Activated CD4-positive, alpha-beta memory T cell treated with anti-CD3 and anti-CD28 coated beads, Interleukin-2, amount 10 ng/mL, durations not matched to agents 7 days and 5 days (primary cell): ENCODE measurements around the gene CYP4A22. TPM values are rescaled to one million over a fixed set of nuclear protein-coding genes. Genes with fewer than 3 reads are reported as not detected.
A peak's percentile ranks its signal among the peaks of the same experiment; 100 is the strongest.
"Not testable (repeated sequence)": the region's sequence is repeated elsewhere in the genome, so short reads cannot be mapped to it uniquely, and the experiment has no call there.

Experiments used
- CTCF ChIA-PET: fragments of 350-600 bp; sonication (Branson Sonifier 250); formaldehyde crosslinking; loops from one replicate; lab custom pipeline; 2021; ENCODE audit warnings: antibody characterized with exemption, inconsistent platforms; lab: Charles Lee
- POLR2A ChIA-PET: fragments of 350-600 bp; sonication (Branson Sonifier 250); formaldehyde crosslinking; loops from one replicate; lab custom pipeline; 2021; ENCODE audit warnings: antibody characterized with exemption; lab: Charles Lee
- DNase-seq: peaks from one replicate; pipeline ENCODE4 v3.0.0-alpha.2; 2020
- H3K27ac Mint-ChIP-seq: one replicate; pipeline ENCODE4 v1.8.0; 2021; ENCODE audit warnings: mild to moderate bottlenecking, mixed read lengths
- H3K27me3 Mint-ChIP-seq: one replicate; pipeline ENCODE4 v1.8.0; 2021; ENCODE audit warnings: mixed read lengths
- H3K36me3 Mint-ChIP-seq: one replicate; pipeline ENCODE4 v1.8.0; 2021; ENCODE audit warnings: low read depth, mixed read lengths
- H3K4me1 Mint-ChIP-seq: one replicate; pipeline ENCODE4 v1.8.0; 2021; ENCODE audit warnings: mixed read lengths
- H3K4me3 Mint-ChIP-seq: one replicate; pipeline ENCODE4 v1.8.0; 2021; ENCODE audit warnings: mild to moderate bottlenecking, mixed read lengths
- H3K9me3 Mint-ChIP-seq: one replicate; pipeline ENCODE4 v1.8.0; 2021; ENCODE audit warnings: mixed read lengths
- total RNA-seq, 2 experiments: library from RNA; stranded (reverse); gene quantifications; one replicate each; pipeline ENCODE4 v1.2.3, GENCODE V29; 2021

Gene CYP4A22
- total RNA-seq: not detected

DNA sequence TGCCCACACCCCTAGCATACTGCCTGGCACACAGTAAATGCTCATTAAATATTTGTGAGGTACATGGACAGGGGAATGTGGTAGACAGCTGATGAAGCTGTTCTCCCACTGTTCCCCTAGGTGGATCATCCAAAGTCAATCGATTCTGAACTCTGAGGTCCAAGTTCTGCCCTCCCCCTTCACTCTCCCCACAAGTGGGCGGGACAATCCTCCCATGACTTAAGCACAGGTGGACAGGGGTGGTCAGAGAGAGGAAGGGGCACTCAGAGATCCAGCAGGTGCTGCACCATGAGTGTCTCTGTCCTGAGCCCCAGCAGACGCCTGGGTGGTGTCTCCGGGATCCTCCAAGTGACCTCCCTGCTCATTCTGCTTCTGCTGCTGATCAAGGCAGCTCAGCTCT lies at the start of gene CYP4A22:
CYP4A22 (plus strand) TSS at position 244 of the 400 bp plus-strand sequence; CDS start at position 289, 45 bp downstream.
- Mint-ChIP-seq H3K4me3 (no peak within 1 kb of the TSS), H3K27me3 (peaks cover 13% of the 10 kb centered on the region), H3K27ac (no peak within 1 kb of the TSS), H3K36me3 (no peaks in the 10 kb centered on the region), H3K4me1 (no peaks in the 10 kb centered on the region), H3K9me3 (no peaks in the 10 kb centered on the region)
- no peak for DNase-seq
- CTCF ChIA-PET: no interaction called here
- POLR2A ChIA-PET: no interaction called here

DNA sequence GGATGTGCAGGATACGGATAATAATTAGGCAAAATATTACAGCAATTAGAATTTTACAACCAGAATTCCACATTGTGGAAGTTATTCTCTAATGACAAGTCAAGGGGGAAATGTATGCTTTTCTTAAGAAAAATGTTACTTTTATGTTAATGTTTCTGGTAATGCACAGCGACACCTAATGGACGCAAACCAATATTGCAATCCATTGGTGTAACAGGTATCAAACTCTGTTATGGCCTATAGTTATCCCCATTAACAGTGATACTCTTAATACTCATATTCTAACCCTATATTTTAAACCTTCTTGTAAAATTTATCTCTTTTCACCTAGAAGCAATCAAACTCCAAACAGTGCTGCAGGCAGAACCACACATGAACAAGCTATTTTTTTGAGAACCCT lies 47.9 kb upstream of the CYP4A22 start:
- H3K4me1 Mint-ChIP-seq, H3K36me3 Mint-ChIP-seq, H3K4me3 Mint-ChIP-seq, H3K27ac Mint-ChIP-seq, H3K27me3 Mint-ChIP-seq, H3K9me3 Mint-ChIP-seq, POLR2A ChIA-PET, CTCF ChIA-PET: not testable (repeated sequence)
- DNase-seq: peak; percentile 36

DNA sequence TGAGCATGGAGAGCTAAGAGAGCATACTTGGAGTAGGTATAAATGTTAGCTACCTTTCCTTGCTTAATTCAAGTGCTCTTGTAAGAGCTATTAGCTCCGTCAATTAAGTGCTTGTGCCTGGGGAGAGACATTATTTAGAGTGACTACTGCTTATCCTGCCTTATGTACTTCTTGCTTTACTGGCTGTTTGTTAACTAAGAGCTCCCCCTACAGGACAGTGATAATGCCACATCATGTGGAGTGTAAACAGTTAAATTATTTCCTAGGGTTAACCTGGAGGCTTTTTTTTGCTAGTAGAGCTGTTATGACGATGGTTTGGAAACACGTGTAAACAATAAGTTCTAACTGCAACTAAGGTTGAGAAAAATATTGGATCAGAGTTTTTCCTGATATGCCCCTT lies 45.8 kb upstream of the CYP4A22 start:
- H3K27ac Mint-ChIP-seq, H3K27me3 Mint-ChIP-seq, H3K4me3 Mint-ChIP-seq, H3K9me3 Mint-ChIP-seq, POLR2A ChIA-PET, CTCF ChIA-PET, H3K4me1 Mint-ChIP-seq, H3K36me3 Mint-ChIP-seq, DNase-seq: not testable (repeated sequence)

DNA sequence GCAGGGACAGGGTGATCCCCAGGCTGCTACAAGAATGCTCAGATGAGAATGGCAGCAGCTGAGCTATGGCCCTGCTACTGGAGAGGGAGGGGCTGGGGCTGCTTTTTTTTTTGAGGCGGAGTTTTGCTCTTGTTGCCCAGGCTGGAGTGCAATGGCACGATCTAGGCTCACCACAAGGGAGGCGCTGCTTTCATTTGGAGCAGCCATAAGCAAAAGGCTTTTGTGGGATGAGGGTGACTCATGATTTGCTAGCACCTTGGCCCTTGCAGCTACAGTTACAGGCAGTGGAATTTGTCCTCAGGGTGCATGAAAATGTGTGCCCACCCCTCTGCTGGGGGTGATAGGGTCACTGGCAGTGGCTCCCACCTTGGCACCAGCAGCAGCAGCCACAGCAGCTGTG lies 32.4 kb upstream of the CYP4A22 start:
- peaks cover 6% of the 10 kb centered on the region for H3K9me3 Mint-ChIP-seq
- H3K4me3 Mint-ChIP-seq: no peak overlapping the region
- POLR2A ChIA-PET: no interaction called here
- CTCF ChIA-PET: no interaction called here
- DNase-seq: no peak
- no peak overlapping the region for H3K27ac Mint-ChIP-seq
- peaks cover 15% of the 10 kb centered on the region for H3K27me3 Mint-ChIP-seq
- H3K4me1 Mint-ChIP-seq: no peaks in the 10 kb centered on the region
- no peaks in the 10 kb centered on the region for H3K36me3 Mint-ChIP-seq

GRCh38 chr1:47106792-47107191 lies 30.4 kb upstream of the CYP4A22 start:
- Mint-ChIP-seq H3K27me3 (peaks cover 11% of the 10 kb centered on the region), H3K4me1 (no peaks in the 10 kb centered on the region), H3K36me3 (no peaks in the 10 kb centered on the region), H3K27ac (no peak overlapping the region), H3K4me3 (no peak overlapping the region), H3K9me3 (peaks cover 6% of the 10 kb centered on the region)
- POLR2A ChIA-PET: no interaction called here
- no peak for DNase-seq
- CTCF ChIA-PET: no interaction called here

DNA sequence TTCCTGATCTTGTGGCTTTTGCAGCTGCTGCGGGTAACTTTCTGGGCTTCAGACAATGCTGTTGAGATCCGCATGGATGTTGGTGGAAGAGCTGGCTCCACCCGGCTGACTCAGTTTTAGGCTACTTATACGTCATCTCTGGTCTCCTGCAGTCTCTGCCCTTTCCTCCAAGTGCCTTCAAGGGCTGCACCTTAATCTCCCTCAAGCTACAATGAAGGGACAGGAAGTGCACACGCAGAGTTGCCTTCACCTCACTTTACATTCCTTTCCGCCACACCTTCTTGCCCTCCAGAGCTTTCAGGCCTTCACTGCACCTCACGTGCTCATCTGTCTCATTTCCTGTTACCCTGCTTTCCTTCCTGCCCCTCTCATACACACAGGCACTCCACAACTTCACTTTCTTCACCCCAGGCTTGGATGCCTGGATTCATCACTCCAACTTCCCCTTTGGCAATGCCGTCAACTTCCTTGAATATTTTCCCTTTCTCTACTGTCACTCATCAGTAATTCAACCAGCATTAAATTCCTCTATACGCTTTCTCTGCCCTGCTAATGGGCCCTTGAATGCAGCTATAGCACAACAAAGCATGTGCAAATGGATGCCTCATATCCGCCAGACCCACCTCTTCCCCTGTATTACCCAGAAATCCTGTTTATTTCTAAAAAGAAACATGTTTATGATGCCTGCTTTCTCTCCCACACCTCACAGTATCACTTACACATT lies 29.2 kb upstream of the CYP4A22 start:
- H3K36me3 Mint-ChIP-seq, H3K9me3 Mint-ChIP-seq, H3K27me3 Mint-ChIP-seq, H3K4me1 Mint-ChIP-seq, DNase-seq, H3K4me3 Mint-ChIP-seq, CTCF ChIA-PET, POLR2A ChIA-PET, H3K27ac Mint-ChIP-seq: not testable (repeated sequence)

GRCh38 chr1:47109482-47109881 lies 27.8 kb upstream of the CYP4A22 start:
- H3K4me3 Mint-ChIP-seq, H3K4me1 Mint-ChIP-seq, DNase-seq, H3K9me3 Mint-ChIP-seq, CTCF ChIA-PET, POLR2A ChIA-PET, H3K36me3 Mint-ChIP-seq, H3K27ac Mint-ChIP-seq: not testable (repeated sequence)
- H3K27me3 Mint-ChIP-seq: peaks cover 13% of the 10 kb centered on the region

GRCh38 chr1:47113178-47113577 lies 24.1 kb upstream of the CYP4A22 start:
- no peak for DNase-seq
- Mint-ChIP-seq H3K4me1 (no peaks in the 10 kb centered on the region), H3K27ac (no peak overlapping the region), H3K9me3 (no peaks in the 10 kb centered on the region), H3K36me3 (no peaks in the 10 kb centered on the region), H3K27me3 (peaks cover 13% of the 10 kb centered on the region), H3K4me3 (no peak overlapping the region)
- ChIA-PET CTCF (no interaction called here), POLR2A (no interaction called here)

GRCh38 chr1:47121039-47121438 lies 16.2 kb upstream of the CYP4A22 start:
- H3K27ac Mint-ChIP-seq, CTCF ChIA-PET, H3K4me3 Mint-ChIP-seq, DNase-seq, H3K9me3 Mint-ChIP-seq, POLR2A ChIA-PET, H3K4me1 Mint-ChIP-seq, H3K36me3 Mint-ChIP-seq: not testable (repeated sequence)
- H3K27me3 Mint-ChIP-seq: peaks cover 11% of the 10 kb centered on the region

- DNase-seq, CTCF ChIA-PET, H3K27ac Mint-ChIP-seq, H3K4me3 Mint-ChIP-seq, POLR2A ChIA-PET, H3K27me3 Mint-ChIP-seq, H3K36me3 Mint-ChIP-seq, H3K9me3 Mint-ChIP-seq, H3K4me1 Mint-ChIP-seq: not testable (repeated sequence)
Measured at GRCh38 chr1:47124834-47125233, 12.4 kb upstream of the CYP4A22 start.

- DNase-seq, H3K4me3 Mint-ChIP-seq, H3K9me3 Mint-ChIP-seq, H3K4me1 Mint-ChIP-seq, POLR2A ChIA-PET, H3K36me3 Mint-ChIP-seq, H3K27ac Mint-ChIP-seq, CTCF ChIA-PET: not testable (repeated sequence)
- H3K27me3 Mint-ChIP-seq: peaks cover 11% of the 10 kb centered on the region
Measured at GRCh38 chr1:47126997-47127396, 10.2 kb upstream of the CYP4A22 start.

DNA sequence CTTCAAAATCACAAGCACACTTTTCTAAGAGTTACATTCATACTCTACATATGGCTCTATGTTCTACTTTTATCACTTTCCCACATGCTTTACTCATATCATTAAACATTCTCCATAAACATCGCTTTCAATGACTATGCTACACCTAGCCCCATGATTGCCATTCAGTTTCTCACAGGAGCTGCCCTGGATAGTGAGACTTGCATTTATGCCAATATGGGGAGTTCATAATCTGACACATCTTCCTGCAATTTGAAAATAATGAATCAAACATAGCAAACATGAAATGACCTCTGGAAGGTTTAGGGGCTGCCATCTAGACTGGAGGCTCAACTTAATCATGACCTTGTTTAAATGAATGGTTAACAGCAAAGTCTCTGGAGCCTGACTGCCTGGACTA lies 9.0 kb upstream of the CYP4A22 start:
- Mint-ChIP-seq H3K4me1 (no peaks in the 10 kb centered on the region), H3K36me3 (no peaks in the 10 kb centered on the region), H3K4me3 (no peak overlapping the region), H3K27ac (no peak overlapping the region), H3K9me3 (no peaks in the 10 kb centered on the region), H3K27me3 (peaks cover 15% of the 10 kb centered on the region)
- ChIA-PET CTCF (no interaction called here), POLR2A (no interaction called here)
- no peak for DNase-seq

DNA sequence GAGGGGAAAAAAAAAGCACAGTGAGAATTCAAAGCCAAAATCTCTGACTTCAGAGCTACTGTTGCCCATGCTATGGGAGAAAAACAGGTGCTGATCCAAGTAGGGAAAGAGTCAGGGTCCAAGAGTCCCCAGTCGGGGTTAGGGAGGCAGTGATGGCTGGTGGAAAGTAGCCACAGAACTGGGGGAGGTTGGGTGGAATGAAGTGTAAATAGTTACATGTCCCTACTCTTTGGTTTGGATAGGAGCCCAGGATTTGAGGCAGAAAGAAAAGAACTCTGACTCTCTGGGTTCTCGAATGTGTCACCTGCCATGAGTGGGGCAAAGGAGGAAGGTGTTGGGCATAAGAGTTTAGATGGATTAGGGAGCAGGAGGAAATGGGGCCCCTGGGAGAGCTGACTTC lies 8.4 kb upstream of the CYP4A22 start:
- H3K36me3 Mint-ChIP-seq, CTCF ChIA-PET, H3K4me3 Mint-ChIP-seq, H3K9me3 Mint-ChIP-seq, H3K27ac Mint-ChIP-seq, H3K4me1 Mint-ChIP-seq, DNase-seq, POLR2A ChIA-PET: not testable (repeated sequence)
- H3K27me3 Mint-ChIP-seq: peaks cover 15% of the 10 kb centered on the region

GRCh38 chr1:47129489-47130230 lies 7.6 kb upstream of the CYP4A22 start:
- H3K4me3 Mint-ChIP-seq, H3K27ac Mint-ChIP-seq, H3K4me1 Mint-ChIP-seq, H3K9me3 Mint-ChIP-seq, DNase-seq, CTCF ChIA-PET, POLR2A ChIA-PET, H3K36me3 Mint-ChIP-seq: not testable (repeated sequence)
- H3K27me3 Mint-ChIP-seq: peaks cover 19% of the 10 kb centered on the region
